Activated T-helper 1 cell treated with Interleukin-2 at 50 U/mL for 16 hours (primary cell): ENCODE measurements around the gene EGFL6.
"Not testable (repeated sequence)": the region's sequence is repeated elsewhere in the genome, so short reads cannot be mapped to it uniquely, and the experiment has no call there.

Experiments
- DNase-seq: peaks from one replicate; pipeline ENCODE4 v3.0.0-alpha.2; 2020; ENCODE audit warnings: low read depth

EGFL6 gene

DNA sequence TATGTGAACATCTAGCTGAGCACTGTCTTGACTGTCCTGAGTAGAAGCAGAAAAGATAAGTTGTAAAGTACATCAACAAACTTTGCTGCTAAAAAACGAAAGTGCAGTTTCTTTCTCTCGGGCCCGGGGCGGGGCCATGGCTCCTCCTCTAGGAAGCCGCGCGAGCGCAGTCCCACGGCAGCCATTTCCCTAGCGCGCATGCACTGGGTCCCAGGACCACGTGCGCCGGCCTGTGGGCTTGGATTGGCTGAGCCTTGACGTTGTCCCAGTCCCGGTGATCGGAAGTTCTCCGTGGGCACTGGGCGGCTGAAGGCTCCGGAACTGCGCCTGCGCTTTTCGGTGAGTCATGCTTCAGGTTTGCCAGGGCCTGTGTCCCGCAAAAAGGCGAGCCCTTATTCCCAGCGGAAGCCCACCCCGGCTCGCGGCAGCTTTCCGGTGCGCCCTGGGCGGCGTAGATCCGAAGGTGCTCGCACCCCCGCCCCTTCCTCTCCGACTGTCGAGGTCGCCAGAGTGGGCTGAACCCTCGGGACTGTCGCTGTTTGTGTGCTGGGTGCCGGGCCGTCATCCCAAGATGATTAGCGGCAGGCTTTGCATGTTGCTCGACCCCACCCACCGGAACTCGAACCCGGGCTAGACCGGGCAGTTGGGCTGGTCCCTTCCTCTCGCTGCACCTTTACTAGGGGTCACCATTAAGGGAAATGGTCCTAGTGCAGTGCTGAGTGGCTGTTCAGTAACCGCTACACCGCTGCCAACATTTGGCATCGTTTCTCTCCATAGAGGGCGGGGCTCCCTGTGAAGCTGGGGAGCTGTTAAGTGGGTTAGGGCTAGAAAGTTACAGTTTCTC lies 83.7 kb downstream of the EGFL6 start, which contains the start of gene TCEANC:
Gene TCEANC (plus strand): TSS at position 292 of the 844 bp plus-strand sequence. CDS start 9,368 bp downstream, outside the sequence.
- peak; percentile 95 for DNase-seq

DNA sequence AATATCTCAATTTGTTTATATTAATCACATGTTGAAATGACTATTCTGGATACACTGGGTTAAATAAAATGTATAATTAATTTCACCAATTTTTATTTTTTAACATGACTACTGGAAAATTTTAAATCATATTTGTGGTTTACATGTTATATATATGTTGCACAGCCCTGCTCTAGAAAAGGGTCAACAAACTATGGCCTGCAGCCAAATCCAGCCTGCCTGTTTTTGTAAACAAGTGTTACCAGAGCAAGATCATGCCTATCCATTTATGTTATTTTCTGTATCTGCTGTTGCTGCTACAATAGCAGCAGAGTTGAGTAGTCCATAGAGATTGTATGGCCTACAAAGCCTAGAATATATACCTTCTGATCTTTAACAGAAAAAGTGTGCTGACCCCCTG lies 84.7 kb downstream of the EGFL6 start:
- DNase-seq = no peak

DNA sequence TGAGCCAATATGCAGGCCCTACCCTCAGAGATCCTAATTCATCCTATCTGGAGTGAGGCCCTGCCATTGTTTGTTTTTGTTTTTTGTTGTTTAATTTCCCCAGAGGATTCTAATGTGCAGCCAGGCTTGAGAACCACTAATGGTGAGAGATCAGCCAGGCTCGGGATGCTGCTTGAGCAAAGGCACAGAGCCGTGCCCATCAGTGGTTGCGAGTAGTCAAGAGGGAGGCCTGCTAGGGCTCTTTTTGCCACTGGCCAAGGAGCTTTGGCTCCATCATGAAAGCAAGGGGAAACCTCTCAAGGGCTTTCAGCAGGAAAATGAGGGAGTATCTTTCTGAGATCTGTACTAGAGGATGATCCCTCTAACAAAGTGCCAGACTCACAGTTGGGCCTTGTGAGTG lies 86.3 kb downstream of the EGFL6 start:
- DNase-seq = no peak

DNA sequence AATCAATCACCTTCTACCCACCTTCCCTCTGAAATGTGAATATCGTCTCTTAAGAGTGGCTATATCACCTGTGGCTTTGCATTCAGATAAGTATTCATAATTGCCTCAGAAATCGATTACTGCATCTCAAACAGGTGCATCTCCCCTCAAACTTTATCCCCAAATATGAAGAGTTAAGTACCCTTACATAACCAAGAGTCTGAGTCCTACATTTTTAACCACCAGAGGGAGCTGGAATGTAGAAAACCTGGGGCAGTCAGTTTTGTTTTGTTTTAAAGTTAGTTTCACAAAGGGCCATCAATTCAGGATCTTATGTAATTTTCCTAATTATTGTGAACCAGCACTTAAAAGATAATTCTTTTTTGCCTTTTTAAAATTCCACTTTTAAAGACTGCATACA lies 89.2 kb downstream of the EGFL6 start:
- no peak for DNase-seq

DNA sequence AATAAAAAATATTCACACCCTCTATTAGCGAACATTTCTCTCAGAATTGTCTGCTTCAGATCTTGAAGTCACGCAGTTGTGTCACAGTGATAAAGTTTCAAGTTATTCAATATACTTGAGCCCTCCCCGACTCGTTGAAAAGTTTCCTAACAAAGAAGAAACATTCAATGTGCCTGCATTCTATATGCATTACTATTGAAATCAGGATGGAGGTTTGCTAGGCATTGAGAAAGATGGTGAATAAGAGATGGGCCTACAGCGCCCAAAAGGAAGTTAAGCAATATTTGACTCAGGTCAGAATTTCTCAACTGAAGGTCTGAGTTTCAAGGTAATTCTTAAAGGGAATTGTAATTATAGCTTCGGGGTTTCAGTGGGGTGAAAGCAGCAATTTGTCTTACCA lies 89.7 kb downstream of the EGFL6 start:
- DNase-seq = no peak

DNA sequence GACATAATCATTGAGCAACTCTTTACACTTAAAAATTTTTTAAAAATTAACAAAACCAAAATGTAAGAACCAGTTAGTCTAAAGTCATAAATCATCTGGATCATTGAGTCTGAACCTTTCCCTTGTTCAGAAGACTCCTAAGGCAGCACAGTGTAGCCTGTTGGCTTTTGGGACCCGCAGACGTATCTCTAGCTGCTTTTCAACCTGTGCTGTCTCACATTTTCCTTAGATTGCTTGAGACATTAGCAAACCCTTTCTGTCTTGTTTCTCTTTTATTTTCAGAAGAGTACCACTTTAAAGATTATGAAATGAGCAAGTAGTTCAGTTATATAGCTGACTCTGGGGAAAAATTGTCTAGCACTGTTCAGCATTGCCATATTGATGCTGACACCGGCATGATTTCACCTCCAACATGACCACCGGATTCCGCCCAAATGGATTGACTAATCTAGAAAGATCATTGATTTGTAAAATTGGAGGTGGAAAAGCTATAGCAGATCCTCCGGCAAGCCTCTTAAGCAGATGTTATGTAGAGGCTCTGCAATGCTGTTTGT lies 92.4 kb downstream of the EGFL6 start:
- no peak for DNase-seq

DNA sequence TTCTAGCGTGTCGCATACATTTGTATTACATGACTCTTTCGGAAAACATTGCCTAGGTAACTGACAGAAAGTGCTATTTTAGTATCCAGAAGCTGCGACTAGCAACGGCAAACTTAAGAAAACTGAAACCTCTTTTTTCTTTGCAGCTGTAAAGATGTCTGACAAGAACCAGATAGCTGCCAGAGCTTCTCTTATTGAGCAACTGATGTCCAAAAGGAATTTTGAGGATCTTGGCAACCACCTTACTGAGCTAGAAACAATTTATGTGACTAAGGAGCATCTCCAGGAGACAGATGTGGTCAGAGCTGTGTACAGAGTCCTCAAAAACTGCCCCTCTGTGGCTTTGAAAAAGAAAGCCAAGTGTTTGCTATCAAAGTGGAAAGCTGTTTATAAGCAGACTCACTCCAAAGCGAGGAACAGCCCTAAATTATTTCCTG lies 93.0 kb downstream of the EGFL6 start:
- DNase-seq = no peak

DNA sequence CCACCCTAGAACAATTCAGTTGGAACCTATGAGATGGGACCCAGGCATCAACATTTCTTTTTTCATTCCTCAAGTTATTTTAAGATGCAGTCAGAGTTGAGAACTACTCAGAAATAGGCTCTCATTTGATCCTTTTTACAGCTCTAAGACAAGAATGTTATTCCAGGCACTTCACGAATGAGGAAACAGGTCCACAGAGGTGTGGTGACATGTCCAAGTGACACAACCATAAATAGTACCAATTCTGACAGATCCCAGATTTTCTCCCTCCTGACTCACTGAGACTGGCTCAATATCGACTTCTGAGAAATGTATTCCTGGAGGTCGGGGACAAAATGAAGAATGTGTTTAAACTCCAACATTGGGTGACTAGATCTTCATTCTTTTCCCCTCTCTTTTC lies 94.6 kb downstream of the EGFL6 start:
- no peak for DNase-seq

DNA sequence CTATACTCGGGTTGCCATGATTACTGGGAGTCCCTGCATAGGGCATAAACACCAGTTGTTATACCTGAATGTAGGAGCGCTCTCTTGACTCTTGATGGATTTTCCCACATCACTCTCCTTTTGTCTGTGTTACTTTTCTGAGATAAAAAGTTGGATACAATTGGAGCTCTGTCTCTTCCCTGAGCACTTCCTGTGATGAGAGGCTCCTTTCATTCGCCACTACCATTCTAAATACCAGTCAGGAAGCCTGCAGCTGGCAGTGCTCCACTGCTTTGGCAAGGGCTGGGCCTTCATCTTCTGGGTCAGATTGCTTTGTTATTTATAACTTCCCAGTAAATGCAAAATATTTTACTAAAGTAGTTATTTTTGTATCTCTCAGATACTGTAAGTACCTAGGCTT lies 97.4 kb downstream of the EGFL6 start:
- DNase-seq = no peak

DNA sequence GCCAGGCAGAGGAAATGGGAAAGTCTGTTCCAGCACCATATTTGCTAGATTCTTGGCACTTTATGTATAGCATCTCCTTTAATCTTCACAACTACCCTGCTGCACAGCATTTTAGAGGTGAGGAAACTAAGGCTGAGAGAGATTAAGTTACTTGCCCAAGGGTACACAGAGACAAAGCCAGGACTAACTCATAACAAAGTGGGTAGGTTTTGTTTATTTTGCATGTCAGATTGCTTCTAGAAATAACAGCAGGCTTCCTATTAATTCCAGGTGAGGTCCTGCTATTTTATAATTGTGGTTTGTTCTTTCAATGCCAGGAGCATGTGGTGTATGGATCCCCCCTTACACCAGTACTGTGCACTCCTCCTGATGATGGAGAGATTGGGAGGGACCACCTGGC lies 98.5 kb downstream of the EGFL6 start:
- DNase-seq = no peak

DNA sequence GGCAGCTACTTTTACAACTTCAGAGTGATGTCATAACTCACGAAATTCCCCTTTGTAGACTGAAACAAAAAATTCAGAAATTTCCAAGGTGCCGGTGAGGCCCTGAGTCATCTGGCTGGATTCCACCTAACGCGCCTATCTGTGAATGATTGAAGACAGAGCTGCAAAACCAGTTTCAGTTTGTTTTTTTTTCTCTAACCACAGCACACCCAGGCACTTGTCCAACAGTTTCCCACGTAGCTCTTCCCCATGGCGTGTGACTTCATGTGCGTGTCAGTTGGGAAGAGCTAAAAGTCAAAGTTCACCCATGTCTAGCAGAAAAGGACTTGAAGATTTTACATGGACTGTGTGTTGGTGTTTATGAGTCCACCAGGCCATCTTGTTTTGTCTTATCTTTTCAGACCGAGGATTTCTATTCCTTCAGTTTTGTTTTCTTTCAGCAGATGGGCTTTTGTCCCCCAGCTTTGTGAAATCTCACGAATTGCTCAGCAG lies 99.9 kb downstream of the EGFL6 start:
- DNase-seq = peak; percentile 9

DNA sequence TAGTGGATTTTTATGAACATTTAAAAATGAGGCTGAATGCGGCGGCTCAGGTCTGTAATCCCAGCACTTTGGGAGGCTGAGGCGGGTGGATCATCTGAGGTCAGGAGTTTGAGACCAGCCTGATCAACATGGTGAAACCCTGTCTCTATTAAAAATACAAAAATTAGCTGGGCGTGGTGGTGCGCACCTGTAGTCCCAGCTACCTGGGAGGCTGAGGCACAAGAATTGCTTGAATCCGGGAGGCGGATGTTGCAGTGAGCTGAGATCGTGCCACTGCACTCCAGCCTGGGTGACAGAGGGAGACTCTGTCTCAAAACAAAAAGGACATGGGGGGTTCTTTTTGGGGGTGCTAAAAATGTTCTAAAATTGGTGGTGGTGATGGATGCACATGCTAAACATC lies 100.4 kb downstream of the EGFL6 start:
- DNase-seq = not testable (repeated sequence)

DNA sequence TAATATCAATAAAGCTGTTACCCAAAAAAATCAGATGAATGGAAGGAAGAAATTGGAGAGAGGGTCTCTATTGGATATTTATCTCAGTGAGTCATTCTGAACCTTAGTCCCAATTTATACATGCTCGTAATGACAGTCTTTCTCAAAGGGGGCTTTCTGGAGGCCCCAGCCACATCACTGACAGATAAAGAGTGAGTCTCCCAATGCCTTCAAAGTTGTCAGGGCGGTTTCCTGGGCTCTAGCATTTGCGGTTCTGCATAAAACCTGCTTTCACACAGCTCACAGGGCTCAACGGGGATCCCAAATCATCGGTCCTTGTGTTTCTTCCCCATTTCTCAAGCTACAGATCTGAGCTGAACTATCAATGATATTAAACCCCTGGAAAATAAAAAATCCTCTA lies 100.8 kb downstream of the EGFL6 start:
- no peak for DNase-seq

DNA sequence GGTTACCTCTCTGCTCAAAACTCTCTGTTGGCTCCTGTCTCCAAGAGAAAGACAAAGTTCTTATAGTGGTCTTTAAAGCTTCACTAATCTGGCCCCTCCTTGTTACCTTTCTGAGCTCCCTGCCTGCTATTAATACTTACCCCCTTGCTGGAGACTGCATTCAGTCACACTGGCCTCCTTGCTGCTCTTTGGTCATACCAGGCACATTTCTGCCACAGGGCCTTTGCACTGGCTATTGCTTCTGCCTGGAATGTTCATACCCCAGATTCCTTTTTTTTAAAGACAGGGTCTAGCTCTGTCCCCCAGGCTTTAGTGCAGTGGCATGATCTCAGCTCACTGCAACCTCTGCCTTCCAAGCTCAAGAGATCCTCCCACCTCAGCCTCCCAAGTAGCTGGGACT lies 103.6 kb downstream of the EGFL6 start:
- DNase-seq = no peak

DNA sequence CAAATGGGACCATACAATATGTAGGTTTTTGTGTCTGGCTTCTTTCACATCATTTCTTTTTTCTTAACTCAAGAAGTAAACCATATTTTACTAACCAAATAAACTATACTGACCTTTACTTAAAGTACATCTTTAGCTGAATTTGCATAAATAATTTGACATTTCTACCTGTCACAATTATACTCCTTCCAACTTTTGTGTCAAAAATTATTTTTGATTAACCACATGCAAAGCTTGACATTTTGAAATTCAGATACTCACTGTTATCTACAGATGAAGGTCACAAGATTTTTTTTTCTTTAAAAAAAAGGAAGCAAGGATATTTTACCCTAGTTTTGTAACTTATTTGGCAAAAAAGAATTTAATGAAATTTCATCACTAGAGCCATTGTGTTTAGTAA lies 107.5 kb downstream of the EGFL6 start:
- no peak for DNase-seq

DNA sequence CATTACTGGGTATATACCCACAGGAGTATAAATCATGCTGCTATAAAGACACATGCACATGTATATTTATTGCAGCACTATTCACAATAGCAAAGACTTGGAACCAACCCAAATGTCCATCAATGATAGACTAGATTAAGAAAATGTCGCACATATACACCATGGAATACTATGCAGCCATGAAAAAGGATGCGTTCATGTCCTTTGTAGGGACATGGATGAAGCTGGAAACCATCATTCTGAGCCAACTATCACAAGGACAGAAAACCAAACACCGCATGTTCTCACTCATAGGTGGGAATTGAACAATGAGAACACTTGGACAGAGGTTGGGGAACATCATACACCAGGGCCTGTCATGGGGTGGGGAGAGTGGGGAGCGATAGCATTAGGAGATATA lies 110.3 kb downstream of the EGFL6 start:
- not testable (repeated sequence) for DNase-seq

DNA sequence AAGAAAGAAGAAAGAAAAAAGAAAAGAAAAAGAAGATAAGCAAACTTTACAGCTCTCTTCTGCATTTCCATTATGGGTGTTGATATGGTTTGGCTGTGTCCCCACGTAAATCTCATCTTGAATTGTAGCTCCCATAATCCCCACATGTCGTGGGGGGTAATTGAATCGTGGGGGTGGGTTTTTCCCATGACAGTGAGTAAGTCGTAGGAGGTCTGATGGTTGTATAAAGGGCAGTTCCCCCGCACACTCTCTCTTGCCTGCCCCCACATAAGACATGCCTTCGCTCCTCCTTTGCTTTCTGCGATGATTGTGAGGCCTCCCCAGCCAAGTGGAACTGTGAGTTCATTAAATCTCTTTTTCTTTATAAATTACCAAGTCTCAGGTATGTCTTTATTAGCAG lies 112.2 kb downstream of the EGFL6 start:
- no peak for DNase-seq
